ENCODE measurements around the gene KRT28.

GRCh38 chr17:40813804-40814203, 14.0 kb upstream of the KRT28 start:
- TF ChIP-seq EP300 (IDR thresholded peaks at IDR 0.05) (no peak), CTCF (IDR thresholded peaks at IDR 0.05) (no peak)
